Prostate gland (tissue), 2 donors: ENCODE measurements around the gene PPP1R12B. TPM values are rescaled to one million over a fixed set of nuclear protein-coding genes. Genes with fewer than 3 reads are reported as not detected.
"Not testable (repeated sequence)": the region's sequence is repeated elsewhere in the genome, so short reads cannot be mapped to it uniquely, and the experiment has no call there.

ENCODE experiments used
- DNase-seq: peaks from one replicate; pipeline ENCODE4 v3.0.0-alpha.2; 2019; ENCODE audit warnings: low spot score
- H3K27ac ChIP-seq, 2 donors: fragments of 200-600 bp; sonication (generic); 2 replicates each; pipeline ENCODE4 v1.5.1; 2017 to 2019
- H3K27me3 ChIP-seq: fragments of 200-600 bp; sonication (generic); replicated peaks from 2 replicates; pipeline ENCODE4 v1.5.1; 2019; ENCODE audit not compliant: insufficient read depth
- H3K36me3 ChIP-seq, 2 donors: fragments of 200-600 bp; sonication (generic); 1 replicate in 1 of 2; 2 replicates in 1 of 2; pipeline versions ENCODE4 v1.5.1 to v1.8.1; 2017 to 2019
- H3K4me1 ChIP-seq: fragments of 200-600 bp; sonication (generic); replicated peaks from 2 replicates; pipeline ENCODE4 v1.5.1; 2019
- H3K4me3 ChIP-seq, 2 donors: fragments of 200-600 bp; sonication (generic); 2 replicates each; pipeline ENCODE4 v1.5.1; 2017 to 2019
- H3K9me3 ChIP-seq: fragments of 200-600 bp; sonication (generic); 2 replicates; pipeline ENCODE4 v1.5.1; 2017
- CTCF ChIP-seq, 4 experiments: fragments of 200-600 bp in 2 of 4; fragments of 450-650 bp in 2 of 4; sonication (generic) in 2 of 4; IDR thresholded peaks; 1 replicate in 3 of 4; 2 replicates in 1 of 4; pipeline ENCODE4 v1.5.1; 2016 to 2019; ENCODE audit warnings: antibody characterized with exemption in 4 of 4, mild to moderate bottlenecking in 2 of 4, moderate library complexity in 2 of 4
- POLR2A ChIP-seq: fragments of 450-650 bp; IDR thresholded peaks from one replicate; pipeline ENCODE4 v1.6.1; 2016; ENCODE audit warnings: antibody characterized with exemption, mild to moderate bottlenecking
- POLR2AphosphoS5 ChIP-seq: sonication (generic); formaldehyde crosslinking; IDR thresholded peaks from one replicate; pipeline ENCODE4 v1.6.1; 2017; ENCODE audit warnings: antibody characterized with exemption
- WGBS: methylation state at CpG from one replicate; pipeline ENCODE4 v1.1.5; 2018; 5-methylcytosine and 5-hydroxymethylcytosine counted together
- intact Hi-C: fragments of 100-400 bp; cut with DNase I; formaldehyde crosslinking; loops from one replicate; pipeline ENCODE4 v1.14.2; 2022
- total RNA-seq, 2 donors: library from RNA; depleted of rRNA; stranded (reverse); fragments of >200 nt; gene quantifications; one replicate each; pipeline ENCODE4 v1.1.0, GENCODE V29; 2016

PPP1R12B gene
- total RNA-seq, 2 donors from 2014 or later: 116 to 179 TPM

GRCh38 chr1:202365092-202365815 lies 16.8 kb downstream of the PPP1R12B start:
- 83% methylated on average over 4 of the region's 4 CpGs for WGBS
- TF ChIP-seq POLR2AphosphoS5 (no peak), CTCF (IDR thresholded peaks at IDR 0.05) (no peak), POLR2A (no peak)
- H3K4me3 ChIP-seq: no peak overlapping the region
- no peak for DNase-seq
- no peaks in the 10 kb centered on the region for H3K4me1 ChIP-seq
- intact Hi-C loops: no loop called here
- H3K27ac ChIP-seq: no peak overlapping the region
- no peaks in the 10 kb centered on the region for H3K27me3 ChIP-seq
- H3K9me3 ChIP-seq: no peaks in the 10 kb centered on the region
- no peaks in the 10 kb centered on the region for H3K36me3 ChIP-seq

- intact Hi-C loops: no loop called here
- Histone ChIP-seq H3K36me3 (no peaks in the 10 kb centered on the region), H3K4me1 (no peaks in the 10 kb centered on the region), H3K9me3 (no peaks in the 10 kb centered on the region), H3K27ac (no peak overlapping the region), H3K4me3 (no peak overlapping the region), H3K27me3 (no peaks in the 10 kb centered on the region)
- no peak for DNase-seq
- no peak for TF ChIP-seq POLR2A
- TF ChIP-seq POLR2AphosphoS5: no peak
- TF ChIP-seq CTCF (IDR thresholded peaks at IDR 0.05): no peak
- WGBS: 73% methylated on average over 1 of the region's 1 CpG
Measured at GRCh38 chr1:202367271-202367670, 18.8 kb downstream of the PPP1R12B start.

- H3K4me1 ChIP-seq, H3K36me3 ChIP-seq, intact Hi-C loops, H3K27me3 ChIP-seq, DNase-seq, H3K9me3 ChIP-seq, H3K4me3 ChIP-seq, H3K27ac ChIP-seq: not testable (repeated sequence)
- 97% methylated on average over 4 of the region's 4 CpGs for WGBS
Measured at GRCh38 chr1:202370906-202371305, 22.4 kb downstream of the PPP1R12B start.

- DNase-seq: peak; percentile 15
- no peaks in the 10 kb centered on the region for H3K36me3 ChIP-seq
- intact Hi-C loops: no loop called here
- H3K9me3 ChIP-seq: no peaks in the 10 kb centered on the region
- TF ChIP-seq POLR2A (no peak), POLR2AphosphoS5 (peak; percentile 55)
- no peak overlapping the region for H3K4me3 ChIP-seq
- H3K27ac ChIP-seq: peak overlapping the region; percentile 9 to 39
- H3K27me3 ChIP-seq: no peaks in the 10 kb centered on the region
- H3K4me1 ChIP-seq: no peaks in the 10 kb centered on the region
Measured at GRCh38 chr1:202374099-202374498, 25.6 kb downstream of the PPP1R12B start.

- intact Hi-C loops, DNase-seq, H3K4me3 ChIP-seq, H3K4me1 ChIP-seq, H3K9me3 ChIP-seq, H3K36me3 ChIP-seq, H3K27me3 ChIP-seq: not testable (repeated sequence)
- 91% methylated on average over 3 of the region's 3 CpGs for WGBS
- H3K27ac ChIP-seq: peak overlapping the region in 1 of 2 donors; percentile 39
Measured at GRCh38 chr1:202375175-202375574, 26.7 kb downstream of the PPP1R12B start.

- no peaks in the 10 kb centered on the region for H3K27me3 ChIP-seq
- no peak for DNase-seq
- no peaks in the 10 kb centered on the region for H3K9me3 ChIP-seq
- intact Hi-C loops: no loop called here
- TF ChIP-seq POLR2A (no peak), POLR2AphosphoS5 (no peak), CTCF (IDR thresholded peaks at IDR 0.05) (no peak)
- H3K4me1 ChIP-seq: no peaks in the 10 kb centered on the region
- H3K36me3 ChIP-seq: no peaks in the 10 kb centered on the region
- no peak overlapping the region for H3K27ac ChIP-seq
- WGBS: 57% methylated on average over 1 of the region's 1 CpG
- no peak overlapping the region for H3K4me3 ChIP-seq
Measured at GRCh38 chr1:202376247-202376646, 27.7 kb downstream of the PPP1R12B start.
